ENCODE results near the gene PDF.

Gene PDF

GRCh38 chr16:69338557-69339288 is 8.3 kb upstream of the PDF start:
- no peak for DNase-seq

- DNase-seq: no peak
Measured at GRCh38 chr16:69334696-69335095, 4.3 kb upstream of the PDF start.

- peak; percentile 8 for DNase-seq
Measured at GRCh38 chr16:69329369-69330285, 761 bp downstream of the PDF start.

- DNase-seq: no peak
Measured at GRCh38 chr16:69328854-69329316, 1.5 kb downstream of the PDF start.

- no peak for DNase-seq
Measured at GRCh38 chr16:69327585-69328310, 2.6 kb downstream of the PDF start.

- DNase-seq: no peak
Measured at GRCh38 chr16:69326172-69326873, 4.1 kb downstream of the PDF start.

GRCh38 chr16:69325784-69326171 is 4.6 kb downstream of the PDF start:
- no peak for DNase-seq

- DNase-seq: no peak
Measured at GRCh38 chr16:69324585-69325253, 5.7 kb downstream of the PDF start.

GRCh38 chr16:69324013-69324531 is 6.3 kb downstream of the PDF start:
- peak; percentile 30 for DNase-seq

- no peak for DNase-seq
Measured at GRCh38 chr16:69323415-69323814, 7.0 kb downstream of the PDF start.

GRCh38 chr16:69322343-69322742 is 8.0 kb downstream of the PDF start:
- DNase-seq: no peak

- DNase-seq: no peak
Measured at GRCh38 chr16:69321080-69321479, 9.3 kb downstream of the PDF start.

- DNase-seq: no peak
Measured at GRCh38 chr16:69320740-69321073, 9.7 kb downstream of the PDF start.

GRCh38 chr16:69319826-69320739 is 10.3 kb downstream of the PDF start:
- no peak for DNase-seq

GRCh38 chr16:69319381-69319780 is 11.0 kb downstream of the PDF start:
- no peak for DNase-seq

- DNase-seq: no peak
Measured at GRCh38 chr16:69318911-69319289, 11.5 kb downstream of the PDF start.

GRCh38 chr16:69318177-69318910 is 12.0 kb downstream of the PDF start:
- DNase-seq: no peak

- DNase-seq: no peak
Measured at GRCh38 chr16:69316595-69317034, 13.8 kb downstream of the PDF start.

- DNase-seq: no peak
Measured at GRCh38 chr16:69315486-69316311, 14.7 kb downstream of the PDF start.
